HepG2 (cell line): ENCODE measurements around the gene CES2. TPM values are rescaled to one million over a fixed set of nuclear protein-coding genes. Genes with fewer than 3 reads are reported as not detected.

Experiments
- AFF4 ChIP-seq: sonication (generic); formaldehyde crosslinking; IDR thresholded peaks from 2 replicates; pipeline ENCODE4 v1.4.0; 2020; ENCODE audit warnings: missing genetic modification reagents
- AHR ChIP-seq: IDR thresholded peaks from 2 replicates; pipeline ENCODE4 v1.6.1; 2018; ENCODE audit warnings: missing genetic modification reagents, missing compliant biosample characterization
- ELF1 ChIP-seq: sonication (generic); formaldehyde crosslinking; IDR thresholded peaks from 2 replicates; pipeline ENCODE4 v1.4.0; 2020; ENCODE audit warnings: missing genetic modification reagents
- ERF ChIP-seq: IDR thresholded peaks from 2 replicates; pipeline ENCODE4 v1.6.1; 2018; ENCODE audit warnings: missing biosample characterization, missing genetic modification reagents
- GZF1 ChIP-seq: sonication (generic); formaldehyde crosslinking; IDR thresholded peaks from 2 replicates; pipeline ENCODE4 v1.5.1; 2020; ENCODE audit warnings: mild to moderate bottlenecking, missing genetic modification reagents
- HNF1B ChIP-seq: sonication (generic); formaldehyde crosslinking; IDR thresholded peaks from 2 replicates; pipeline ENCODE4 v1.5.1; 2020; ENCODE audit warnings: mild to moderate bottlenecking, moderate library complexity, missing genetic modification reagents
- IRF2 ChIP-seq: IDR thresholded peaks from 2 replicates; pipeline ENCODE4 v1.6.1; 2018; ENCODE audit warnings: missing genetic modification reagents, missing compliant biosample characterization
- KAT8 ChIP-seq: IDR thresholded peaks from 2 replicates; pipeline ENCODE4 v1.6.1; 2016; ENCODE audit warnings: missing genetic modification reagents, missing compliant biosample characterization
- POGZ ChIP-seq: sonication (generic); formaldehyde crosslinking; IDR thresholded peaks from 2 replicates; pipeline ENCODE4 v1.4.0; 2020; ENCODE audit warnings: mild to moderate bottlenecking, missing genetic modification reagents
- RAD21 ChIP-seq: fragments of 450-650 bp; formaldehyde crosslinking; IDR thresholded peaks from 2 replicates; pipeline ENCODE4 v1.5.0; 2020; ENCODE audit warnings: mild to moderate bottlenecking
- SAP130 ChIP-seq: IDR thresholded peaks from 2 replicates; pipeline ENCODE4 v1.6.1; 2016; ENCODE audit warnings: low read depth
- SP140L ChIP-seq: sonication (generic); formaldehyde crosslinking; IDR thresholded peaks from 2 replicates; pipeline ENCODE4 v1.4.0; 2020; ENCODE audit warnings: missing genetic modification reagents, borderline replicate concordance
- TMF1 ChIP-seq: sonication (generic); formaldehyde crosslinking; IDR thresholded peaks from 2 replicates; pipeline ENCODE4 v1.8.1; 2022; ENCODE audit warnings: low read depth, missing genetic modification reagents
- ZFY ChIP-seq: sonication (generic); formaldehyde crosslinking; IDR thresholded peaks from 2 replicates; pipeline ENCODE4 v1.4.0; 2020; ENCODE audit warnings: missing genetic modification reagents
- ZFYVE20 ChIP-seq: sonication (generic); formaldehyde crosslinking; IDR thresholded peaks from 2 replicates; pipeline ENCODE4 v1.8.0; 2023; ENCODE audit warnings: low read depth, mild to moderate bottlenecking, moderate library complexity, missing genetic modification reagents, borderline replicate concordance
- ZNF296 ChIP-seq: sonication (generic); formaldehyde crosslinking; conservative IDR thresholded peaks from 2 replicates; pipeline ENCODE4 v1.5.0; 2020; ENCODE audit warnings: mild to moderate bottlenecking, missing genetic modification reagents
- ZNF430 ChIP-seq: sonication (generic); formaldehyde crosslinking; IDR thresholded peaks from 2 replicates; pipeline ENCODE4 v1.9.0; 2021; ENCODE audit warnings: mild to moderate bottlenecking, missing genetic modification reagents
- ZNF557 ChIP-seq: sonication (generic); formaldehyde crosslinking; IDR thresholded peaks from 2 replicates; pipeline ENCODE4 v1.4.0; 2020; ENCODE audit warnings: missing genetic modification reagents
- ZNF616 ChIP-seq: sonication (generic); formaldehyde crosslinking; IDR thresholded peaks from 2 replicates; pipeline ENCODE4 v1.5.0; 2020; ENCODE audit warnings: low read depth, mild to moderate bottlenecking, missing genetic modification reagents
- ZNF7 ChIP-seq: IDR thresholded peaks from 2 replicates; pipeline ENCODE4 v1.6.1; 2016; ENCODE audit warnings: missing biosample characterization, missing genetic modification reagents
- ZNF772 ChIP-seq: sonication (generic); formaldehyde crosslinking; IDR thresholded peaks from 2 replicates; pipeline ENCODE4 v1.5.0; 2020; ENCODE audit warnings: mild to moderate bottlenecking, missing genetic modification reagents
- ZNF777 ChIP-seq: sonication (generic); formaldehyde crosslinking; IDR thresholded peaks from 2 replicates; pipeline ENCODE4 v1.4.0; 2020; ENCODE audit warnings: missing genetic modification reagents
- ZNF83 ChIP-seq: sonication (generic); formaldehyde crosslinking; IDR thresholded peaks from 2 replicates; pipeline ENCODE4 v1.4.0; 2020; ENCODE audit warnings: missing genetic modification reagents, mild to moderate bottlenecking, borderline replicate concordance
- ZSCAN9 ChIP-seq: IDR thresholded peaks from 2 replicates; pipeline ENCODE4 v1.6.1; 2016; ENCODE audit warnings: borderline replicate concordance
- polyA plus RNA-seq, 8 experiments: library from polyadenylated mRNA; depleted of rRNA in 3 of 8; stranded (reverse) in 7 of 8; unstranded in 1 of 8; fragments of >200 nt; fragmentation: Illumina TruSeq in 4 of 8; extraction: Trizol in 4 of 8; gene quantifications; 2 replicates each; pipeline versions ENCODE4 v1.2.1 to v1.2.3, GENCODE V29; 2011 to 2016; ENCODE audit warnings: low read depth in 4 of 8, missing spikeins in 1 of 8, mixed read lengths in 1 of 8; ENCODE audit not compliant: insufficient read depth in 1 of 8
- total RNA-seq, 5 experiments: library from RNA; depleted of rRNA; stranded (reverse); fragments of >200 nt; fragmentation: Illumina TruSeq; extraction: Trizol; gene quantifications; 2 replicates each; pipeline ENCODE4 v1.2.3, GENCODE V29; 2016; ENCODE audit warnings: low read depth in 1 of 5
- TF ChIP-seq, protein P1 (sequence below): sonication (generic); formaldehyde crosslinking; conservative IDR thresholded peaks from 2 replicates; pipeline ENCODE4 v1.5.0; 2020; ENCODE audit warnings: missing genetic modification reagents
- TF ChIP-seq, protein P2 (sequence below): sonication (generic); formaldehyde crosslinking; IDR thresholded peaks from 2 replicates; pipeline ENCODE4 v1.8.1; 2023; ENCODE audit warnings: mild to moderate bottlenecking, missing genetic modification reagents, borderline replicate concordance

The CES2 gene
- total and polyA plus RNA-seq, 2 of the 13 experiments (the other 11 are each of a cell fraction or from before 2014, with no cell fraction given), result 50.6 to 63.8 TPM

GRCh38 chr16:66961065-66961744 is 25.9 kb downstream of the CES2 start, which contains the start of gene CES3 (continued):
- TF ChIP-seq AFF4 (CRISPR knock-in tag), result no peak
- no peak for TF ChIP-seq ZNF557 (CRISPR knock-in tag)
- TF ChIP-seq ZNF296 (CRISPR knock-in tag), result no peak
- TF ChIP-seq ZFYVE20 (CRISPR knock-in tag), result no peak
- peak; percentile 80 for TF ChIP-seq SAP130 (CRISPR knock-in tag)
- TF ChIP-seq, protein P1, sequence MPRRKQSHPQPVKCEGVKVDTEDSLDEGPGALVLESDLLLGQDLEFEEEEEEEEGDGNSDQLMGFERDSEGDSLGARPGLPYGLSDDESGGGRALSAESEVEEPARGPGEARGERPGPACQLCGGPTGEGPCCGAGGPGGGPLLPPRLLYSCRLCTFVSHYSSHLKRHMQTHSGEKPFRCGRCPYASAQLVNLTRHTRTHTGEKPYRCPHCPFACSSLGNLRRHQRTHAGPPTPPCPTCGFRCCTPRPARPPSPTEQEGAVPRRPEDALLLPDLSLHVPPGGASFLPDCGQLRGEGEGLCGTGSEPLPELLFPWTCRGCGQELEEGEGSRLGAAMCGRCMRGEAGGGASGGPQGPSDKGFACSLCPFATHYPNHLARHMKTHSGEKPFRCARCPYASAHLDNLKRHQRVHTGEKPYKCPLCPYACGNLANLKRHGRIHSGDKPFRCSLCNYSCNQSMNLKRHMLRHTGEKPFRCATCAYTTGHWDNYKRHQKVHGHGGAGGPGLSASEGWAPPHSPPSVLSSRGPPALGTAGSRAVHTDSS, result no peak
- 0 out of 2 replicates have a peak, but pooled peaks have one; percentile 46 for TF ChIP-seq ZSCAN9 (CRISPR knock-in tag)
- peak; percentile 55 for TF ChIP-seq RAD21 (CRISPR knock-in tag)
- TF ChIP-seq ZNF616 (CRISPR knock-in tag), result no peak
- TF ChIP-seq ELF1, result no peak
- 0 out of 2 replicates have a peak, but pooled peaks have one; percentile 41 for TF ChIP-seq ZNF430 (CRISPR knock-in tag)
- TF ChIP-seq ZNF777 (CRISPR knock-in tag), result peak; percentile 73
- TF ChIP-seq ZNF772, result 0 out of 2 replicates have a peak, but pooled peaks have one; percentile 16
- peak; percentile 72; the same call in 1 of the 2 replicates for TF ChIP-seq SP140L (CRISPR knock-in tag)
- TF ChIP-seq, protein P2, sequence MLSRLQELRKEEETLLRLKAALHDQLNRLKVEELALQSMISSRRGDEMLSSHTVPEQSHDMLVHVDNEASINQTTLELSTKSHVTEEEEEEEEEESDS (CRISPR knock-in tag), result no peak
- no peak for TF ChIP-seq TMF1 (CRISPR knock-in tag)
- no peak for TF ChIP-seq ZNF7 (CRISPR knock-in tag)
- TF ChIP-seq AHR, result peak; percentile 60; the same call in 1 of the 2 replicates
- TF ChIP-seq POGZ (CRISPR knock-in tag), result no peak
- TF ChIP-seq ZNF83 (CRISPR knock-in tag), result no peak
- peak; percentile 78 for TF ChIP-seq ERF (CRISPR knock-in tag)
- TF ChIP-seq HNF1B (CRISPR knock-in tag), result peak; percentile 76
- TF ChIP-seq ZFY (CRISPR knock-in tag), result peak; percentile 82
- TF ChIP-seq KAT8, result peak; percentile 80
- TF ChIP-seq IRF2 (CRISPR knock-in tag), result peak; percentile 51; the same call in 1 of the 2 replicates
- no peak for TF ChIP-seq GZF1
